Spleen (tissue), 11 donors: ENCODE measurements around the gene FYB1. TPM values are rescaled to one million over a fixed set of nuclear protein-coding genes. Genes with fewer than 3 reads are reported as not detected.

Experiments used
- DNase-seq: peaks from one replicate; pipeline ENCODE4 v3.0.0-alpha.2; 2020
- H3K27ac ChIP-seq, 8 donors: fragments of 200-600 bp; sonication (generic) in 7 of 8; 1 replicate in 4 of 8; 2 replicates in 4 of 8; pipeline versions ENCODE4 v1.5.0 to v1.8.0; 2016 to 2021; ENCODE audit warnings: inconsistent platforms in 4 of 8, mild to moderate bottlenecking in 4 of 8, moderate library complexity in 1 of 8
- H3K27me3 ChIP-seq, 7 donors: fragments of 200-600 bp; sonication (generic) in 6 of 7; replicated peaks in 1 of 7; 1 replicate in 4 of 7; 2 replicates in 3 of 7; pipeline versions ENCODE4 v1.5.0 to v1.8.0; 2016 to 2021; ENCODE audit warnings: inconsistent platforms in 3 of 7, mild to moderate bottlenecking in 1 of 7
- H3K36me3 ChIP-seq, 6 donors: fragments of 200-600 bp; sonication (generic) in 5 of 6; 1 replicate in 4 of 6; 2 replicates in 2 of 6; pipeline versions ENCODE4 v1.5.0 to v1.8.0; 2016 to 2021; ENCODE audit warnings: inconsistent platforms in 2 of 6
- H3K4me1 ChIP-seq, 6 donors: fragments of 200-600 bp; sonication (generic) in 5 of 6; 1 replicate in 3 of 6; 2 replicates in 3 of 6; pipeline versions ENCODE4 v1.5.0 to v1.8.0; 2016 to 2021; ENCODE audit warnings: inconsistent platforms in 3 of 6
- H3K4me3 ChIP-seq, 8 donors: fragments of 200-600 bp; sonication (generic) in 7 of 8; 1 replicate in 4 of 8; 2 replicates in 4 of 8; pipeline versions ENCODE4 v1.5.0 to v1.8.0; 2016 to 2021; ENCODE audit warnings: inconsistent platforms in 4 of 8, mild to moderate bottlenecking in 4 of 8, moderate library complexity in 2 of 8
- H3K9me3 ChIP-seq, 8 donors: fragments of 200-600 bp; sonication (generic) in 7 of 8; 1 replicate in 4 of 8; 2 replicates in 4 of 8; pipeline versions ENCODE4 v1.5.0 to v1.8.0; 2016 to 2021; ENCODE audit warnings: inconsistent platforms in 4 of 8
- CTCF ChIP-seq, 11 experiments: fragments of 200-600 bp in 7 of 11; fragments of 450-650 bp in 4 of 11; sonication (generic) in 4 of 11; IDR thresholded peaks in 8 of 11; conservative IDR thresholded peaks in 3 of 11; 1 replicate in 7 of 11; 2 replicates in 4 of 11; pipeline versions ENCODE4 v1.4.0 to v1.8.0; 2016 to 2021; ENCODE audit warnings: antibody characterized with exemption in 11 of 11, inconsistent platforms in 4 of 11, mild to moderate bottlenecking in 1 of 11
- POLR2A ChIP-seq, 3 donors: fragments of 450-650 bp; IDR thresholded peaks; one replicate each; pipeline ENCODE4 v1.5.1; 2017; ENCODE audit warnings: antibody characterized with exemption in 3 of 3, mild to moderate bottlenecking in 1 of 3
- POLR2AphosphoS5 ChIP-seq, 3 donors: sonication (generic); formaldehyde crosslinking; IDR thresholded peaks; one replicate each; pipeline ENCODE4 v1.5.1; 2017; ENCODE audit warnings: antibody characterized with exemption in 3 of 3
- WGBS, 5 donors: extraction: QIAGEN DNeasy Blood & Tissue Kit in 3 of 5; methylation state at CpG; one replicate each; pipeline versions ENCODE4 v1.1.5 to v1.1.7; 2013 to 2018; 5-methylcytosine and 5-hydroxymethylcytosine counted together
- intact Hi-C: fragments of 100-400 bp; cut with DNase I; formaldehyde crosslinking; loops from one replicate; pipeline ENCODE4 v1.15.0; 2023; ENCODE audit warnings: low total_unique reads
- polyA plus RNA-seq, 3 donors: library from polyadenylated mRNA; stranded (reverse); fragments of 200-250 nt; gene quantifications; one replicate each; pipeline ENCODE4 v1.2.1, GENCODE V29; 2013
- total RNA-seq, 7 donors: library from RNA; depleted of rRNA in 3 of 7; stranded (reverse); fragments of >200 nt in 3 of 7; fragmentation: NEBNext Ultra II Directional in 4 of 7; extraction: Animal tissue kit (Norgen Biotek cat#: 25700) in 4 of 7; gene quantifications; one replicate each; pipeline versions ENCODE4 v1.1.0 to v1.2.1, GENCODE V29; 2016 to 2021
- donor health status: healthy with polysubstance abuse.
- donor health status: DM: no; HTN: no; CAD: no; lungs with moderate emphysema.
- donor health status: DM: no; HTN: no; CAD: no.
- donor health status: Bipolar disorder and iron deficiency.
- donor health status: healthy.
- donor health status: DM: no; HTN: no; CAD: no.
- donor health status: DM: yes; HTN: yes; CAD: no.

The FYB1 gene
- total and polyA plus RNA-seq, 10 donors: 21.0 to 287 (median 200) TPM

- peaks cover 0 to 100% (median 27%) of the 10 kb centered on the region in 6 donors for H3K36me3 ChIP-seq
These were observed 87.3 kb downstream of the FYB1 start for GRCh38 chr5:39132128-39132447.

GRCh38 chr5:39131210-39132127 is 87.9 kb downstream of the FYB1 start:
- peaks cover 0 to 12% (median 0%) of the 10 kb centered on the region in 6 donors for H3K4me1 ChIP-seq
- H3K4me3 ChIP-seq: no peak overlapping the region
- H3K9me3 ChIP-seq: no peaks in the 10 kb centered on the region
- peak overlapping the region in 1 of 8 donors; percentile 21 for H3K27ac ChIP-seq
- no peak for DNase-seq
- intact Hi-C loops: no loop called here
- H3K27me3 ChIP-seq: no peaks in the 10 kb centered on the region
- 71 to 79% (median 74%) methylated on average over 3 of the region's 3 CpGs for WGBS, 5 donors
- peaks cover 0 to 100% (median 24%) of the 10 kb centered on the region in 6 donors for H3K36me3 ChIP-seq
- TF ChIP-seq POLR2AphosphoS5 (IDR thresholded peaks at IDR 0.05) (no peak), POLR2A (IDR thresholded peaks at IDR 0.05) (no peak), CTCF (IDR thresholded peaks at IDR 0.05 in 8 of 11, conservative IDR thresholded peaks at IDR 0.05 in 3 of 11) (no peak)

More at GRCh38 chr5:39132128-39132447, 87.3 kb downstream of the FYB1 start:
- no peaks in the 10 kb centered on the region for H3K9me3 ChIP-seq
- WGBS, 5 donors: 80 to 87% (median 85%) methylated on average over 3 of the region's 3 CpGs
- H3K27me3 ChIP-seq: no peaks in the 10 kb centered on the region
- H3K4me3 ChIP-seq: no peak overlapping the region
- DNase-seq: no peak
- TF ChIP-seq POLR2AphosphoS5 (IDR thresholded peaks at IDR 0.05): no peak
- no peak for TF ChIP-seq POLR2A (IDR thresholded peaks at IDR 0.05)
- TF ChIP-seq CTCF (IDR thresholded peaks at IDR 0.05 in 8 of 11, conservative IDR thresholded peaks at IDR 0.05 in 3 of 11): no peak
- intact Hi-C loops: no loop called here
- peaks cover 0 to 12% (median 0%) of the 10 kb centered on the region in 6 donors for H3K4me1 ChIP-seq
- no peak overlapping the region for H3K27ac ChIP-seq

GRCh38 chr5:39130716-39131115 is 88.6 kb downstream of the FYB1 start:
- WGBS, 5 donors: 73 to 92% (median 90%) methylated on average over 1 of the region's 1 CpG
- intact Hi-C loops: no loop called here
- TF ChIP-seq POLR2A (IDR thresholded peaks at IDR 0.05) (no peak), CTCF (IDR thresholded peaks at IDR 0.05 in 8 of 11, conservative IDR thresholded peaks at IDR 0.05 in 3 of 11) (no peak), POLR2AphosphoS5 (IDR thresholded peaks at IDR 0.05) (no peak)
- no peak for DNase-seq
- Histone ChIP-seq H3K4me3 (no peak overlapping the region), H3K4me1 (peaks cover 0 to 12% (median 0%) of the 10 kb centered on the region in 6 donors), H3K27ac (no peak overlapping the region), H3K9me3 (no peaks in the 10 kb centered on the region), H3K36me3 (peaks cover 0 to 100% (median 22%) of the 10 kb centered on the region in 6 donors), H3K27me3 (no peaks in the 10 kb centered on the region)

GRCh38 chr5:39121922-39122321 is 97.4 kb downstream of the FYB1 start:
- TF ChIP-seq CTCF (IDR thresholded peaks at IDR 0.05 in 8 of 11, conservative IDR thresholded peaks at IDR 0.05 in 3 of 11) (no peak), POLR2A (IDR thresholded peaks at IDR 0.05) (no peak), POLR2AphosphoS5 (IDR thresholded peaks at IDR 0.05) (no peak)
- 74 to 89% (median 79%) methylated on average over 2 of the region's 2 CpGs for WGBS, 5 donors
- no peaks in the 10 kb centered on the region for H3K4me1 ChIP-seq
- H3K36me3 ChIP-seq: peaks cover 0 to 98% (median 8%) of the 10 kb centered on the region in 6 donors
- intact Hi-C loops: no loop called here
- no peaks in the 10 kb centered on the region for H3K27me3 ChIP-seq
- no peak overlapping the region for H3K4me3 ChIP-seq
- DNase-seq: no peak
- no peak overlapping the region for H3K27ac ChIP-seq
- no peaks in the 10 kb centered on the region for H3K9me3 ChIP-seq
